Hematopoietic multipotent progenitor cell treated with erythropoietin and hydrocortisone succinate and interleukin-3 and kit ligand, for 15 days (in vitro differentiated cells): Measurements from ENCODE around the gene SS18.
A peak's percentile ranks its signal among the peaks of the same experiment; 100 is the strongest.
"Not testable (repeated sequence)": the region's sequence is repeated elsewhere in the genome, so short reads cannot be mapped to it uniquely, and the experiment has no call there.

Experiments
- DNase-seq: peaks from one replicate; pipeline ENCODE4 v3.0.0-alpha.2; 2015; ENCODE audit warnings: low spot score

The SS18 gene

GRCh38 chr18:26090130-26091046, at the start of gene SS18:
SS18 (minus strand) TSS chr18:26090613; CDS start chr18:26090569, 44 bp downstream.
- DNase-seq: peak; percentile 86

GRCh38 chr18:26135548-26135947, 45.1 kb upstream of the SS18 start:
- no peak for DNase-seq

GRCh38 chr18:26134107-26134506, 43.7 kb upstream of the SS18 start:
- DNase-seq: no peak

- peak; percentile 6 for DNase-seq
Observed at GRCh38 chr18:26133652-26134051, 43.2 kb upstream of the SS18 start, which contains the start of gene PSMA8. PSMA8 (plus strand) TSS chr18:26133869; CDS start chr18:26133966, 97 bp downstream.

- not testable (repeated sequence) for DNase-seq
Observed at GRCh38 chr18:26128192-26128591, 37.8 kb upstream of the SS18 start.

GRCh38 chr18:26127786-26128185, 37.4 kb upstream of the SS18 start:
- DNase-seq: no peak

- not testable (repeated sequence) for DNase-seq
Observed at GRCh38 chr18:26121994-26122393, 31.6 kb upstream of the SS18 start.

- no peak for DNase-seq
Observed at GRCh38 chr18:26121476-26121875, 31.1 kb upstream of the SS18 start.

GRCh38 chr18:26119246-26119645, 28.8 kb upstream of the SS18 start:
- no peak for DNase-seq

GRCh38 chr18:26104035-26104434, 13.6 kb upstream of the SS18 start:
- no peak for DNase-seq

- peak; percentile 33 for DNase-seq
Observed at GRCh38 chr18:26103579-26103978, 13.2 kb upstream of the SS18 start.

GRCh38 chr18:26097563-26097962, 7.2 kb upstream of the SS18 start:
- no peak for DNase-seq

GRCh38 chr18:26096852-26097251, 6.4 kb upstream of the SS18 start:
- DNase-seq: no peak

- peak; percentile 54 for DNase-seq
Observed at GRCh38 chr18:26091047-26091630, 726 bp upstream of the SS18 start.

- peak; percentile 61 for DNase-seq
Observed at GRCh38 chr18:26089293-26090129, 902 bp downstream of the SS18 start.

- DNase-seq: peak; percentile 29
Observed at GRCh38 chr18:26088487-26088886, 1.9 kb downstream of the SS18 start.

GRCh38 chr18:26086959-26087358, 3.5 kb downstream of the SS18 start:
- DNase-seq: no peak

GRCh38 chr18:26085056-26085455, 5.4 kb downstream of the SS18 start:
- no peak for DNase-seq

GRCh38 chr18:26083099-26083498, 7.3 kb downstream of the SS18 start:
- DNase-seq: no peak

GRCh38 chr18:26082475-26082874, 7.9 kb downstream of the SS18 start:
- DNase-seq: no peak

GRCh38 chr18:26074246-26074645, 16.2 kb downstream of the SS18 start:
- DNase-seq: no peak

GRCh38 chr18:26073758-26074157, 16.7 kb downstream of the SS18 start:
- DNase-seq: no peak
